H9 (cell line): ENCODE data around the gene ETNK2. TPM values are rescaled to one million over a fixed set of nuclear protein-coding genes. Genes with fewer than 3 reads are reported as not detected.

Experiments
- DNase-seq: peaks from one replicate; pipeline ENCODE4 v3.0.0-alpha.2; 2017
- H2AFZ ChIP-seq: one replicate; pipeline ENCODE4 v1.6.1; 2013; ENCODE audit warnings: mild to moderate bottlenecking, low read length, control low read depth, moderate library complexity
- H2AK5ac ChIP-seq: 2 replicates; pipeline ENCODE4 v1.6.1; 2013; ENCODE audit warnings: low read length, control low read depth, mixed read lengths; ENCODE audit not compliant: insufficient read length
- H2BK120ac ChIP-seq: one replicate; pipeline ENCODE4 v1.6.1; 2013; ENCODE audit warnings: low read depth, mild to moderate bottlenecking, low read length, control low read depth, inconsistent platforms; ENCODE audit not compliant: poor library complexity, severe bottlenecking
- H2BK12ac ChIP-seq: 2 replicates; pipeline ENCODE4 v1.6.1; 2013; ENCODE audit warnings: low read length, control low read depth, mixed read lengths, low read depth; ENCODE audit not compliant: insufficient read length
- H2BK15ac ChIP-seq: 2 replicates; pipeline ENCODE4 v1.6.1; 2013; ENCODE audit warnings: low read depth, low read length, control low read depth
- H2BK20ac ChIP-seq: one replicate; pipeline ENCODE4 v1.6.1; 2013; ENCODE audit warnings: low read depth, mild to moderate bottlenecking, low read length, control low read depth, inconsistent platforms; ENCODE audit not compliant: poor library complexity, severe bottlenecking
- H2BK5ac ChIP-seq: 2 replicates; pipeline ENCODE4 v1.6.1; 2013; ENCODE audit warnings: low read length, control low read depth, mixed read lengths; ENCODE audit not compliant: insufficient read length
- H3K14ac ChIP-seq: 2 replicates; pipeline ENCODE4 v1.6.1; 2013; ENCODE audit warnings: low read length, control low read depth; ENCODE audit not compliant: insufficient read depth
- H3K18ac ChIP-seq: 2 replicates; pipeline ENCODE4 v1.6.1; 2013; ENCODE audit warnings: low read depth, mild to moderate bottlenecking, mixed read lengths, low read length, control low read depth; ENCODE audit not compliant: insufficient read length
- H3K23ac ChIP-seq: 2 replicates; pipeline ENCODE4 v1.6.1; 2013; ENCODE audit warnings: low read length, control low read depth, mixed read lengths, low read depth; ENCODE audit not compliant: insufficient read length
- H3K23me2 ChIP-seq: 2 replicates; pipeline ENCODE4 v1.6.1; 2013; ENCODE audit warnings: low read depth, mild to moderate bottlenecking, mixed read lengths, low read length, control low read depth; ENCODE audit not compliant: insufficient read length, poor library complexity, severe bottlenecking
- H3K27ac ChIP-seq: 2 replicates; pipeline ENCODE4 v1.5.1; 2013; ENCODE audit warnings: low read length, control low read depth, mixed read lengths, low read depth; ENCODE audit not compliant: insufficient read length
- H3K27me3 ChIP-seq: 2 replicates; pipeline ENCODE4 v1.6.1; 2013; ENCODE audit warnings: low read length, control low read depth, inconsistent platforms; ENCODE audit not compliant: insufficient read depth
- H3K4ac ChIP-seq: 2 replicates; pipeline ENCODE4 v1.6.1; 2013; ENCODE audit warnings: low read depth, mild to moderate bottlenecking, control low read depth, inconsistent platforms, low read length, moderate library complexity
- H3K4me1 ChIP-seq: 2 replicates; pipeline ENCODE4 v1.6.1; 2013; ENCODE audit warnings: low read length, control low read depth, inconsistent platforms; ENCODE audit not compliant: insufficient read depth
- H3K4me2 ChIP-seq: 2 replicates; pipeline ENCODE4 v1.6.1; 2013; ENCODE audit warnings: low read length, control low read depth, mixed read lengths; ENCODE audit not compliant: insufficient read length, insufficient read depth
- H3K56ac ChIP-seq: 2 replicates; pipeline ENCODE4 v1.6.1; 2013; ENCODE audit warnings: low read depth, mild to moderate bottlenecking, mixed read lengths, low read length, control low read depth; ENCODE audit not compliant: insufficient read length
- H3K79me1 ChIP-seq: 2 replicates; pipeline ENCODE4 v1.6.1; 2013; ENCODE audit warnings: low read depth, mild to moderate bottlenecking, moderate library complexity, low read length, control low read depth, inconsistent platforms; ENCODE audit not compliant: insufficient read depth, poor library complexity, severe bottlenecking
- H3K79me2 ChIP-seq: 2 replicates; pipeline ENCODE4 v1.6.1; 2013; ENCODE audit warnings: low read length, control low read depth, inconsistent platforms; ENCODE audit not compliant: insufficient read depth
- H3K9ac ChIP-seq: 2 replicates; pipeline ENCODE4 v1.6.1; 2013; ENCODE audit warnings: low read length, control low read depth, mixed read lengths; ENCODE audit not compliant: insufficient read length; ENCODE audit errors: extremely low read depth
- H3K9me3 ChIP-seq: one replicate; pipeline ENCODE4 v1.6.1; 2013; ENCODE audit warnings: low read depth, low read length, inconsistent platforms; ENCODE audit not compliant: control insufficient read depth
- H3T11ph ChIP-seq: one replicate; pipeline ENCODE4 v1.6.1; 2013; ENCODE audit warnings: mild to moderate bottlenecking, low read length, control low read depth, inconsistent platforms
- H4K20me1 ChIP-seq: one replicate; pipeline ENCODE4 v1.6.1; 2013; ENCODE audit not compliant: control insufficient read depth, insufficient read length, insufficient read depth
- H4K5ac ChIP-seq: 2 replicates; pipeline ENCODE4 v1.6.1; 2013; ENCODE audit warnings: low read depth, mild to moderate bottlenecking, mixed read lengths, low read length, control low read depth; ENCODE audit not compliant: insufficient read length
- H4K8ac ChIP-seq: replicated peaks from 2 replicates; pipeline ENCODE4 v1.6.1; 2013; ENCODE audit warnings: low read length, control low read depth, mixed read lengths, low read depth; ENCODE audit not compliant: insufficient read length
- H4K91ac ChIP-seq: 2 replicates; pipeline ENCODE4 v1.6.1; 2013; ENCODE audit warnings: low read depth, mild to moderate bottlenecking, moderate library complexity, mixed read lengths, low read length, control low read depth; ENCODE audit not compliant: insufficient read length
- H3K27ac Mint-ChIP-seq, 3 experiments: 2 replicates in 2 of 3; 3 replicates in 1 of 3; pipeline ENCODE4 v1.8.0; 2020 to 2021; ENCODE audit warnings: mixed read lengths in 3 of 3, mild to moderate bottlenecking in 1 of 3, moderate library complexity in 1 of 3
- H3K27me3 Mint-ChIP-seq: 2 replicates; pipeline ENCODE4 v1.8.0; 2021; ENCODE audit warnings: low read depth, mild to moderate bottlenecking, moderate library complexity, mixed read lengths
- H3K36me3 Mint-ChIP-seq, 3 experiments: 2 replicates in 2 of 3; 3 replicates in 1 of 3; pipeline ENCODE4 v1.8.0; 2020 to 2021; ENCODE audit warnings: low read depth in 3 of 3, mixed read lengths in 3 of 3; ENCODE audit not compliant: insufficient read depth in 1 of 3
- H3K4me1 Mint-ChIP-seq, 2 experiments: 2 replicates each; pipeline ENCODE4 v1.8.0; 2020; ENCODE audit warnings: mixed read lengths in 2 of 2
- H3K4me3 Mint-ChIP-seq, 2 experiments: 2 replicates in 1 of 2; 3 replicates in 1 of 2; pipeline ENCODE4 v1.8.0; 2020 to 2021; ENCODE audit warnings: mild to moderate bottlenecking in 2 of 2, mixed read lengths in 2 of 2, moderate library complexity in 1 of 2
- H3K9me3 Mint-ChIP-seq, 2 experiments: 2 replicates in 1 of 2; 3 replicates in 1 of 2; pipeline ENCODE4 v1.8.0; 2020; ENCODE audit warnings: mild to moderate bottlenecking in 2 of 2, mixed read lengths in 2 of 2, moderate library complexity in 1 of 2
- WGBS: extraction: QIAGEN DNeasy Blood & Tissue Kit; methylation state at CpG from one replicate; pipeline ENCODE4 v1.1.7; 2013; ENCODE audit warnings: missing lambda C conversion rate, low lambda C conversion rate, mixed read lengths; ENCODE audit not compliant: insufficient read length; ENCODE audit errors: extremely low coverage; 5-methylcytosine and 5-hydroxymethylcytosine counted together
- total RNA-seq: library from RNA; stranded (reverse); gene quantifications from 2 replicates; pipeline ENCODE4 v1.2.1, GENCODE V29; 2021
- TF ChIP-seq, protein P1 (sequence below): fragments of 200-600 bp; sonication (generic); conservative IDR thresholded peaks from 3 replicates; pipeline ENCODE4 v1.8.0; 2021; ENCODE audit warnings: antibody characterized with exemption, mild to moderate bottlenecking

ETNK2 gene
- total RNA-seq, 1 experiment from 2014 or later = 17.6 TPM

DNA sequence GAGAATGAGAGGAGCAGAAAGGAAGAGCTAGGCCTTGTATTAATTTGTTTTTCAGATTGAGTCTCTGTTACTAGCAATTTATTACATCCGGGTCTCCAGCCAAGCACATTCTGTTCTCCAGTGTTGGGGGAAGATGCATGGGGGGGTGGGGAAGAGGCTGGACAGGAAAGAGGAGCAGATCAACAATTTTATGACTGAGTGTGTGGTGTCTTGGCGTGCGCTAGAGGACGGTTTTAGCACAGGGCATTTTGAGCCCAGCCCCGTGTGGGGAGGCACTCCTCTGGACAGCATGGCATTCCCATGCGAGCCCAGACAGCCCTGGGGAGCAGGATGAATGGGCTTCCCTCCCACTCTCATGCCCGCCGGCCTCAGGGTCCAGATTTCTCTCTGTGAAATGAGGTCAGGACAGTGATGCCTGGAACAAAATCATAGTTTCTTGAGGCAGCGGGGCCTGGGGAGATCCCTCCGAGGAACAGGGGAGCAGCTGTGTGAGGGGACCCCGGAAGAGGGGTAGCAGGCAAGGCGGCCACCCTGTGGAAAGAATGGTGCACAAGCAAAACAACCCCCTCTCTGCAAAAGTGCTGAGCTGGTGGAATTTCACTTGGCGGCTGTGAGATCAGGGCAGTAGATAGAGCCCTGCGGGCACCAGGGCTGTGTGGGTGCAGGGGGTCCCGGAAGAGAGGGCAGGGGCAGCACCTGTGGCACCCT, 62.6 kb downstream of the ETNK2 start:
- H3K27me3 Mint-ChIP-seq = no peaks in the 10 kb centered on the region; the same call in 1 of the 2 replicates
- H3K4me3 Mint-ChIP-seq = peak overlapping the region in 1 of 2 experiments; percentile 61; a peak in 2 of 5 replicates
- no peak overlapping the region for H2AFZ ChIP-seq
- H3K27me3 ChIP-seq = no peaks in the 10 kb centered on the region
- no peak overlapping the region for H2BK5ac ChIP-seq
- H3K4ac ChIP-seq = no peak overlapping the region
- no peak overlapping the region for H2BK15ac ChIP-seq
- H2BK12ac ChIP-seq = no peak overlapping the region
- no peak overlapping the region for H4K8ac ChIP-seq
- H2AK5ac ChIP-seq = no peak overlapping the region
- H2BK120ac ChIP-seq = no peak overlapping the region
- H3K27ac ChIP-seq = no peak overlapping the region
- TF ChIP-seq, protein P1, sequence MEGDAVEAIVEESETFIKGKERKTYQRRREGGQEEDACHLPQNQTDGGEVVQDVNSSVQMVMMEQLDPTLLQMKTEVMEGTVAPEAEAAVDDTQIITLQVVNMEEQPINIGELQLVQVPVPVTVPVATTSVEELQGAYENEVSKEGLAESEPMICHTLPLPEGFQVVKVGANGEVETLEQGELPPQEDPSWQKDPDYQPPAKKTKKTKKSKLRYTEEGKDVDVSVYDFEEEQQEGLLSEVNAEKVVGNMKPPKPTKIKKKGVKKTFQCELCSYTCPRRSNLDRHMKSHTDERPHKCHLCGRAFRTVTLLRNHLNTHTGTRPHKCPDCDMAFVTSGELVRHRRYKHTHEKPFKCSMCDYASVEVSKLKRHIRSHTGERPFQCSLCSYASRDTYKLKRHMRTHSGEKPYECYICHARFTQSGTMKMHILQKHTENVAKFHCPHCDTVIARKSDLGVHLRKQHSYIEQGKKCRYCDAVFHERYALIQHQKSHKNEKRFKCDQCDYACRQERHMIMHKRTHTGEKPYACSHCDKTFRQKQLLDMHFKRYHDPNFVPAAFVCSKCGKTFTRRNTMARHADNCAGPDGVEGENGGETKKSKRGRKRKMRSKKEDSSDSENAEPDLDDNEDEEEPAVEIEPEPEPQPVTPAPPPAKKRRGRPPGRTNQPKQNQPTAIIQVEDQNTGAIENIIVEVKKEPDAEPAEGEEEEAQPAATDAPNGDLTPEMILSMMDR = 0 out of 3 replicates have a peak, but pooled peaks have one; percentile 10
- H3T11ph ChIP-seq = no peak overlapping the region
- no peak overlapping the region for H3K23ac ChIP-seq
- peaks cover 4% of the 10 kb centered on the region for H4K20me1 ChIP-seq
- peak overlapping the region; percentile 61 to 88 (median 75) for H3K27ac Mint-ChIP-seq
- H3K36me3 Mint-ChIP-seq = peaks cover 5 to 9% (median 8%) of the 10 kb centered on the region in 3 experiments; a peak in 6 of 7 replicates
- no peak overlapping the region for H3K4me2 ChIP-seq
- H3K9ac ChIP-seq = no peak overlapping the region
- no peak overlapping the region for H2BK20ac ChIP-seq
- H3K56ac ChIP-seq = no peak overlapping the region
- peaks cover 85 to 93% of the 10 kb centered on the region in 2 experiments for H3K4me1 Mint-ChIP-seq
- no peak overlapping the region for H4K5ac ChIP-seq
- peaks cover 42% of the 10 kb centered on the region for H3K4me1 ChIP-seq
- WGBS = no CpG with 5 or more reads among the region's 15 CpGs
- no peaks in the 10 kb centered on the region for H3K9me3 ChIP-seq
- H3K79me2 ChIP-seq = peaks cover 79% of the 10 kb centered on the region
- no peaks in the 10 kb centered on the region for H3K79me1 ChIP-seq
- H3K9me3 Mint-ChIP-seq = no peaks in the 10 kb centered on the region
- DNase-seq = no peak
- no peak overlapping the region for H3K14ac ChIP-seq
- H4K91ac ChIP-seq = no peak overlapping the region
- H3K23me2 ChIP-seq = no peaks in the 10 kb centered on the region
- H3K18ac ChIP-seq = no peak overlapping the region
